GM20000 (cell line): ENCODE results near the gene DIAPH3.

Experiments
- DNase-seq: peaks from one replicate; pipeline ENCODE4 v3.0.0; 2012; ENCODE audit warnings: low spot score
- TF ChIP-seq, protein P1 (sequence below): IDR thresholded peaks from 2 replicates; pipeline ENCODE4 v1.5.1; 2012; ENCODE audit warnings: mild to moderate bottlenecking, control low read depth; ENCODE audit errors: extremely low read depth, missing control alignments

DIAPH3 gene

DNA sequence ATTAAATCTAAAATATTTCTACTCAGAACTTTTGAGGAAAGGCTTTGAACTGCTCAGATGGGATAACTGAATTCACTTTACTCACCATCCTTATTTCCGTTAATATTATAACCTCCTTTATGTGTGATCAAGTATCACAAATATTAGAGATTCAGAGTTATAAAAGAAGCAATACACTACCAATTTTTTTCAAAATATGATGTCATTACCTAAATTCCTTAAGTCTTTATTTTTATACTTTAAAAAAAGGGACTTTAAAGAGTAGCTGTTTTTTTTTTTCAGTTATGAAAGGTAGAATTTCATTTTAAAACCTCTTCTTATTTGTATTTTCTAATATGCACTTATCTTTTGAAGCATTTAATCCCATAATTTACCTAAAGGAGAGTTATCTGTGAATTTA, 239.5 kb downstream of the DIAPH3 start:
- TF ChIP-seq, protein P1, sequence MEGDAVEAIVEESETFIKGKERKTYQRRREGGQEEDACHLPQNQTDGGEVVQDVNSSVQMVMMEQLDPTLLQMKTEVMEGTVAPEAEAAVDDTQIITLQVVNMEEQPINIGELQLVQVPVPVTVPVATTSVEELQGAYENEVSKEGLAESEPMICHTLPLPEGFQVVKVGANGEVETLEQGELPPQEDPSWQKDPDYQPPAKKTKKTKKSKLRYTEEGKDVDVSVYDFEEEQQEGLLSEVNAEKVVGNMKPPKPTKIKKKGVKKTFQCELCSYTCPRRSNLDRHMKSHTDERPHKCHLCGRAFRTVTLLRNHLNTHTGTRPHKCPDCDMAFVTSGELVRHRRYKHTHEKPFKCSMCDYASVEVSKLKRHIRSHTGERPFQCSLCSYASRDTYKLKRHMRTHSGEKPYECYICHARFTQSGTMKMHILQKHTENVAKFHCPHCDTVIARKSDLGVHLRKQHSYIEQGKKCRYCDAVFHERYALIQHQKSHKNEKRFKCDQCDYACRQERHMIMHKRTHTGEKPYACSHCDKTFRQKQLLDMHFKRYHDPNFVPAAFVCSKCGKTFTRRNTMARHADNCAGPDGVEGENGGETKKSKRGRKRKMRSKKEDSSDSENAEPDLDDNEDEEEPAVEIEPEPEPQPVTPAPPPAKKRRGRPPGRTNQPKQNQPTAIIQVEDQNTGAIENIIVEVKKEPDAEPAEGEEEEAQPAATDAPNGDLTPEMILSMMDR: no peak
- no peak for DNase-seq

DNA sequence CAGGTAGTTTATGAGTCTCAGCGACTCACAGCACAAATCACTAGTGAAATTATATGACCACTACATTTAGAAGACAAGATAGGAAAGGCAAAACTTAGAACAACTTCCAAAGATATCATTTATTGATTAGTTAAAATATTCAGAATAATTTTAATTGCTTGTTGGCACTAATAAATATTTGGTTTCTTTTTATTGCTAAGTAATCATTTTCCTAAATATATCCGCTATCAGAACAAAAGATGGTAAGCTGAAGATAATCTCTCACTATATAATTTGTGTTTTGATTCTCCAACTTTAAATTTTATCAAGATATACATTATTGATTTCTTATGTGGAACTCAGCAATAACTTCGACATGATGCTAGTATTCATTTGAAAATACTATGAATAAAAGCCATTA, 248.5 kb downstream of the DIAPH3 start:
- TF ChIP-seq, protein P1: no peak
- no peak for DNase-seq

DNA sequence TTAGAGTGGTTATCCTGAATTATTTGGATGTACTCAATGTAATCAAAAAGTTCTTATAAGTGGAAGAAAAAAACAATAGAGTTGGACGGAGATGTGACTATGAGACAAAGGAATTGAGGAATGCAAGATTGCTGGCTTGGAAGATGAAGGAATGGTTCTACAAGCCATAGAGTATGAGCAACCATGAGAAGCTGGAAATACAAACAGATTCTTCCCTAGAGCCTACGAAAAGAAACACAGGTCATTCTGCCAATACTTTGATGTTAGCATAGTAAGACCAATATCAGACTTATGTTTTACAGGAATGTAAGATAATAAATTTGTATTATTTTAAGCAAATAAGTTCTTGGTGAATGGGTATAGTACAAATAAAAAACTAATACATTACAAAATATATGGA, 249.2 kb downstream of the DIAPH3 start:
- DNase-seq: no peak
- TF ChIP-seq, protein P1: no peak

DNA sequence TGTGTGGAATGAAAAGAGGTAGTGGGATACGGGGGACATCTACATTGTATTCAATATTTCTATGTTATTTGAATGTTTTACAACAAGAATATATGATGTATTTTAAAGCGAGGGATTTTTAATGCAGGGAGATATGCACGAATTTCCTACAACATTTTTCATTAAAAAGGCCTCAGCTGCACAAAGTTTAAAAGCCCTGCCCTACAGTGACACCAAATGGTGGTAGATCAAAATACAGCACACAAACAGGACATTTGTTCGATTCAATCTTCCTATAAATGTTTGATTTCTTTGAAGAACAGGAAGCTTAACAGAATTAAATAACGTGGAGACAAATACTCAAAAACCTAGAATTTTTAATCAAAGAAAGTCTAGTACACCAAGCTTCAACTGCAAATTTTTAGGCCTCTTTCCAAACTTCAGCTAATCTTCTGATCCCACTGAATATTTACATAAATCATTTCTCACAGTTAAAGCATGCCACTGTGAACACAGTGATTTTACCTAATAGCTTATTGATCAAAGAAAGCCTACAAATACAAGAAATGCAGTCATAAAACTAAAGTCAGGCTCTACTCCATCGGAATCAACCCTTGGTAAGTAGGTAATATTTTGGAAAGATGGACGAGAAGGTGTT, 257.2 kb downstream of the DIAPH3 start:
- peak; percentile 9 for DNase-seq

DNA sequence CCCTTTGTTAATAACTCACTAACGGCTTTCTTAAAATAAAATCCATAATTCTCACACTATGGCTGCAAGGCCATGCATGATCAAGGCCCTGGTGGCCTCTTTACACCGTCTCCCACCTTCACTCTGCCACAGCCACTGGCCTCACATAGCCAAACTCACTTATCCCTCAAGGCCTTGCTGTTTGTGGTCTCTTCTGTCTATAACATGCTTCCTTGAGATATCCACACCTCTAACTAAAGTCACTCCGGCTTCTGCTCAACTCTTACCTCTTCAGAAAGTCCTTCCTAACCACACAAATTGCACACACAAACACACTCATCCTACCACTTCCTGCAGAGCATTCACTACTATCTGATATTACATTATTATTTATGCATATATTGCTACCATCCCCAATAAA, 262.5 kb downstream of the DIAPH3 start:
- DNase-seq: no peak

More for the DNA sequence above, 257.2 kb downstream of the DIAPH3 start:
- TF ChIP-seq, protein P1: peak; percentile 7

DNA sequence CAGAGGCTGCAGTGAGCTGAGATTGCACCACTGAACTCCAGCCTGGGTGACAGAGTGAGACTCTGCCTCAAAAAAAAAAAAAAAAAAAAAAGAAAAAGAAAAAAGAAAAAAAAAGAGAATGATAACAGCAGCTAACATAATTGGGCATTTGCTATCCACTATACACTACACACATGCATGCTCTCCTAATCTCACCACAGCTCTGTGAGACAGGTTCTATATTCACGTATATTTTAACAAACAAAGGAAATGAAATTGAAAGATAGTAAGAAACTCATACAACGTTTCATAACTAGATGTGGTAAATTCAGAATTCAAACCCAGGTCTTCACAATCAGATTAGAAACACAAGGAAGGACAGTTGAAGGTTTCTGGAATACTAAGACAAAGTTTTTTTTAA, 265.7 kb downstream of the DIAPH3 start:
- DNase-seq: no peak
- TF ChIP-seq, protein P1: no peak

More for the DNA sequence above, 262.5 kb downstream of the DIAPH3 start:
- TF ChIP-seq, protein P1: no peak

DNA sequence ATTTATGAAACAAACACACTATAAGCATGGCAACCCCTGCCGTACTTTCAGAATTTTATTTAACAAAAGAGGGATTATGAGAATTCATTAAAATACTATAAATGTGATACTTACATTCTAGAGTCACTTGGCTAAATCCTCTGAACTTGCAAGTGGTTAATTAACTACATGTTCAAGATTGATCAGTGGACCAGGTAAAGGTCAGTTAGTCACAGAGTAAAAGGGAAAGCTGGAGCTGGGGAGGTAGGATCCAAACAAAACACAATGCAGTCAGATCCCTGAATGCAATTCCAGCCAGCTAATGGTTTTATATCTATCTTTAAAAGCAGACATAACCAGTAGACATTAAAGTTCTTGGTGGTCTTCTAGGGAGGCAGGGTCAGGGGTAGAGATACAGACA, 270.5 kb downstream of the DIAPH3 start:
- no peak for DNase-seq
- TF ChIP-seq, protein P1: no peak
